ENCODE data around the gene UBE2U. TPM values are rescaled to one million over a fixed set of nuclear protein-coding genes. Genes with fewer than 3 reads are reported as not detected.

Gene UBE2U
- total and polyA plus RNA-seq, 4 donors: not detected

- ATAC-seq (ENCODE audit: low FRiP score) (no peak), DNase-seq (no peak)
- H3K27ac ChIP-seq (ENCODE audit: low read depth in 1 of 2, low read length in 2 of 2): no peak overlapping the region
- whole genome bisulfite sequencing, 2 donors: 15 to 30% methylated on average over 2 of the region's 2 CpGs
- H3K36me3 ChIP-seq (ENCODE audit: control insufficient read depth in 1 of 2, insufficient read depth in 2 of 2, low read length in 1 of 2): no peaks in the 10 kb centered on the region
- no peaks in the 10 kb centered on the region for H3K9me3 ChIP-seq (ENCODE audit: control insufficient read depth, low read length)
- H3K4me3 ChIP-seq (ENCODE audit: low read length in 2 of 2): no peak overlapping the region
- H3K27me3 ChIP-seq (ENCODE audit: control insufficient read depth in 1 of 2, insufficient read depth in 2 of 2, low read length in 1 of 2): no peaks in the 10 kb centered on the region
- peaks cover 6 to 11% of the 10 kb centered on the region in 2 donors for H3K4me1 ChIP-seq (ENCODE audit: control insufficient read depth in 1 of 2, insufficient read depth in 2 of 2, low read length in 2 of 2)
- intact Hi-C loops (cut with DNase I): loop anchor here in 1 of 2 donors (10.0 kb wide), 1 partner anchor 392 kb away; the partner anchor contains the start of gene ROR1
These were observed 36.2 kb upstream of the UBE2U start for GRCh38 chr1:64167176-64167575.

DNA sequence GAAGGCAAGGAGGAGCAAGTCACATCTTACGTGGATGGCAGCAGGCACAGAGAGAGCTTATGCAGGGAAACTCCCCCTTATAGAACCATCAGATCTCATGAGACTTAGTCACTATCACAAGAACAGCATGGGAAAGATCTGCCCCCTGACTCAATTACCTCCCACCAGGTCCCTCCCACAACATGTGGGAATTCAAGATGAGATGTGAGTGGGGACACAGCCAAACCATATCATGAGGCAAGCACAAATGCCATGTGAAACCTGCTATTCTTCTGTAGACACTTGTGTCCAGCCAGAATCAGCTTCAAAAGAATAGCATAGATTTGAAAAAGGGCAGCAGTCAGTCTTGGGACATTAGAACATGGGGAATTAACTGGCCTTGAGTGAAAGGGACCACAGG, 32.2 kb upstream of the UBE2U start:
- Histone ChIP-seq H3K4me3 (ENCODE audit: low read length in 2 of 2) (no peak overlapping the region), H3K27ac (ENCODE audit: low read depth in 1 of 2, low read length in 2 of 2) (peak overlapping the region in 1 of 2 donors; percentile 39), H3K4me1 (ENCODE audit: control insufficient read depth in 1 of 2, insufficient read depth in 2 of 2, low read length in 2 of 2) (peaks cover 8 to 22% of the 10 kb centered on the region in 2 donors), H3K9me3 (ENCODE audit: control insufficient read depth, low read length) (no peaks in the 10 kb centered on the region), H3K36me3 (ENCODE audit: control insufficient read depth in 1 of 2, insufficient read depth in 2 of 2, low read length in 1 of 2) (no peaks in the 10 kb centered on the region), H3K27me3 (ENCODE audit: control insufficient read depth in 1 of 2, insufficient read depth in 2 of 2, low read length in 1 of 2) (no peaks in the 10 kb centered on the region)
- intact Hi-C loops (cut with DNase I): no loop called here
- ATAC-seq (ENCODE audit: low FRiP score): no peak
- 81 to 84% methylated on average over 1 of the region's 1 CpG for WGBS, 2 donors
- DNase-seq: no peak

DNA sequence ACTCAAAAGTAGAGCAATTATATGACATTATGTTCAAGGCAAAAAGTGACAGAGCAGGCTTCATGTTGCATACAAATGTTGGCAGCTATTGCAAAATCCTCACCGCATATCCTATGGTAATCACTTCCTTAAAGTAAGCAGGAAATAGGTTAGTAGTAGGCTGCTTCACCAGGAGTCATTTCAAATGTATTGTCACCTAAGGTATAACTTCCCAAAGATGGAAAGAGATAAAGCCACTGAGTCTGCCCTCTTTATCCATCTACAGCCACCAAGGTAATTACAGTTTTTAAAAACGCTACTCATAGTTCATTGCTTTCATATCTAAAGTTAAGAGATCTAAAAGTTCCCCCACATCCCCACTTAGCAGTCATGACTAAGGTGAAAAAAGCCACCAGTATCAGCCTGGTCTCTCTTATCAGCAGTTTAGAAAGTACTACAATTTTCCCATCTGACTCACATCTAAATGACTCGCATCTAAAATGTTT, 31.6 kb upstream of the UBE2U start:
- 13 to 19% methylated on average over 3 of the region's 3 CpGs for WGBS, 2 donors
- Histone ChIP-seq H3K27ac (ENCODE audit: low read depth in 1 of 2, low read length in 2 of 2) (peak overlapping the region in 1 of 2 donors; percentile 57), H3K36me3 (ENCODE audit: control insufficient read depth in 1 of 2, insufficient read depth in 2 of 2, low read length in 1 of 2) (peaks cover 0 to under 1% of the 10 kb centered on the region in 2 donors)

GRCh38 chr1:64172458-64172983, 30.9 kb upstream of the UBE2U start:
- 29 to 33% methylated on average over 3 of the region's 3 CpGs for WGBS, 2 donors
- peaks cover 0 to 4% of the 10 kb centered on the region in 2 donors for H3K36me3 ChIP-seq (ENCODE audit: control insufficient read depth in 1 of 2, insufficient read depth in 2 of 2, low read length in 1 of 2)
- no peaks in the 10 kb centered on the region for H3K9me3 ChIP-seq (ENCODE audit: control insufficient read depth, low read length)
- no peak for ATAC-seq (ENCODE audit: low FRiP score)
- H3K4me3 ChIP-seq (ENCODE audit: low read length in 2 of 2): no peak overlapping the region
- peaks cover 8 to 19% of the 10 kb centered on the region in 2 donors for H3K4me1 ChIP-seq (ENCODE audit: control insufficient read depth in 1 of 2, insufficient read depth in 2 of 2, low read length in 2 of 2)
- intact Hi-C loops (cut with DNase I): no loop called here
- no peak for DNase-seq
- no peaks in the 10 kb centered on the region for H3K27me3 ChIP-seq (ENCODE audit: control insufficient read depth in 1 of 2, insufficient read depth in 2 of 2, low read length in 1 of 2)
- H3K27ac ChIP-seq (ENCODE audit: low read depth in 1 of 2, low read length in 2 of 2): peak overlapping the region in 1 of 2 donors; percentile 90

More for the DNA sequence above, 31.6 kb upstream of the UBE2U start:
- no peak overlapping the region for H3K4me3 ChIP-seq (ENCODE audit: low read length in 2 of 2)
- no peaks in the 10 kb centered on the region for H3K9me3 ChIP-seq (ENCODE audit: control insufficient read depth, low read length)
- DNase-seq: no peak
- ATAC-seq (ENCODE audit: low FRiP score): peak; percentile 53
- peaks cover 8 to 22% of the 10 kb centered on the region in 2 donors for H3K4me1 ChIP-seq (ENCODE audit: control insufficient read depth in 1 of 2, insufficient read depth in 2 of 2, low read length in 2 of 2)
- H3K27me3 ChIP-seq (ENCODE audit: control insufficient read depth in 1 of 2, insufficient read depth in 2 of 2, low read length in 1 of 2): no peaks in the 10 kb centered on the region
- intact Hi-C loops (cut with DNase I): no loop called here

DNA sequence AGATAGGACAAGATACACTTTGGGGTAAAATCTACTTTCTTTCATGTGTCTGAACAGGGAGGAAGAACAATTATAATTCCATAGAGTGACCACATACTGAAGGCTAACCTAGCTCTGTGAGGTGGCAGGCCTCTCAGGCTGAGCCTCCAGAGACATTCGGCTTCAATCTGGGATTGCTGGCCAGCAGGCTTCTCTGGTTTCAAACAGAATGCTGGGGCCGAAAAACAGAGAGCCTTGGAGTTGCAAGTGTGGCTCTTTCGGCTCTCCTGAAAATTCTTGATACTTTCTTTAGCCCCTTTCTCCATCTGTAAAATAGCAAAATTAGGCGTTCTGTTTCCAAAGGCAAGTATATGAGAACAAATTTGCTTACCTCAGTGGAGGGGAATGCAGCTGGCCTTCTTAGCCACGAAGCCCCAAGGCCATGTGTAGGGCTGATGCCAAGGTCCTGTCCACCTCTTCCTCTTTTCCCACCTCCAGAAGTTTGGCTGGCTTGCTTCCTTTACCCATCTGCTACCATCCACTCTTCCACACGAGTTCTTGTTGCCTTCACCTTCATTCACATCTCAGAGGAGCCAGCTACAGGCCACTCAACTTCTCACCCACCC, 30.0 kb upstream of the UBE2U start:
- WGBS, 2 donors: 10 to 16% methylated on average over 6 of the region's 6 CpGs
- no peaks in the 10 kb centered on the region for H3K9me3 ChIP-seq (ENCODE audit: control insufficient read depth, low read length)
- no peaks in the 10 kb centered on the region for H3K27me3 ChIP-seq (ENCODE audit: control insufficient read depth in 1 of 2, insufficient read depth in 2 of 2, low read length in 1 of 2)
- H3K4me3 ChIP-seq (ENCODE audit: low read length in 2 of 2): no peak overlapping the region
- intact Hi-C loops (cut with DNase I): no loop called here
- DNase-seq (no peak), ATAC-seq (ENCODE audit: low FRiP score) (no peak)
- peaks cover 3 to 6% of the 10 kb centered on the region in 2 donors for H3K36me3 ChIP-seq (ENCODE audit: control insufficient read depth in 1 of 2, insufficient read depth in 2 of 2, low read length in 1 of 2)
- H3K27ac ChIP-seq (ENCODE audit: low read depth in 1 of 2, low read length in 2 of 2): peak overlapping the region; percentile 86 to 90
- H3K4me1 ChIP-seq (ENCODE audit: control insufficient read depth in 1 of 2, insufficient read depth in 2 of 2, low read length in 2 of 2): peaks cover 8 to 19% of the 10 kb centered on the region in 2 donors

GRCh38 chr1:64175639-64176038, 27.8 kb upstream of the UBE2U start:
- DNase-seq: no peak
- peaks cover 8 to 19% of the 10 kb centered on the region in 2 donors for H3K4me1 ChIP-seq (ENCODE audit: control insufficient read depth in 1 of 2, insufficient read depth in 2 of 2, low read length in 2 of 2)
- intact Hi-C loops (cut with DNase I): no loop called here
- H3K4me3 ChIP-seq (ENCODE audit: low read length in 2 of 2): no peak overlapping the region
- peaks cover 5 to 6% of the 10 kb centered on the region in 2 donors for H3K36me3 ChIP-seq (ENCODE audit: control insufficient read depth in 1 of 2, insufficient read depth in 2 of 2, low read length in 1 of 2)
- H3K9me3 ChIP-seq (ENCODE audit: control insufficient read depth, low read length): no peaks in the 10 kb centered on the region
- no peak for ATAC-seq (ENCODE audit: low FRiP score)
- H3K27ac ChIP-seq (ENCODE audit: low read depth in 1 of 2, low read length in 2 of 2): no peak overlapping the region
- no peaks in the 10 kb centered on the region for H3K27me3 ChIP-seq (ENCODE audit: control insufficient read depth in 1 of 2, insufficient read depth in 2 of 2, low read length in 1 of 2)

- Histone ChIP-seq H3K27ac (ENCODE audit: low read depth in 1 of 2, low read length in 2 of 2) (no peak overlapping the region), H3K36me3 (ENCODE audit: control insufficient read depth in 1 of 2, insufficient read depth in 2 of 2, low read length in 1 of 2) (peaks cover 5 to 6% of the 10 kb centered on the region in 2 donors), H3K4me3 (ENCODE audit: low read length in 2 of 2) (no peak overlapping the region), H3K4me1 (ENCODE audit: control insufficient read depth in 1 of 2, insufficient read depth in 2 of 2, low read length in 2 of 2) (peaks cover 8 to 16% of the 10 kb centered on the region in 2 donors), H3K9me3 (ENCODE audit: control insufficient read depth, low read length) (no peaks in the 10 kb centered on the region), H3K27me3 (ENCODE audit: control insufficient read depth in 1 of 2, insufficient read depth in 2 of 2, low read length in 1 of 2) (no peaks in the 10 kb centered on the region)
- 84 to 91% methylated on average over 3 of the region's 3 CpGs for WGBS, 2 donors
- ATAC-seq (ENCODE audit: low FRiP score) (no peak), DNase-seq (no peak)
- intact Hi-C loops (cut with DNase I): no loop called here
These were observed 26.8 kb upstream of the UBE2U start for GRCh38 chr1:64176659-64177058.

DNA sequence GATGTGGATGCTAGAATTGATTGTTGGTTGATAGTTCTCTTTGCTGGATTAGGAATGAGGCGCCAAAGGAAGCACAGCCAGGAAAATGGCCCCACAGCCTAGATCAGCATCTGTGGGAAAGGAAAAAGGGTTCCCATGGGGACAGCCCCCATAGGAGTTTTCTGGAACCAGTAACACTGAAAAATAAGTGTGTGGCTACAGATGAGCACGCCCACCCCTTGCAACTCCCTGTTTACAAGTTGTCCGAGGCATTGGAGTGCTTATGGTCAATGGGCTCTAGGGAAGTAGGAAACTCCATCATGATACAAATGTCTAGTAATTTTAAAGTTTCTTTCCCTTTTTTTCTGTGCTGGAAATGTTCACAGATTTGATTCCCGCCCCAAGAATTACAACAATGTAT, 23.8 kb upstream of the UBE2U start:
- 69 to 83% methylated on average over 4 of the region's 4 CpGs for WGBS, 2 donors
- no peak overlapping the region for H3K4me3 ChIP-seq (ENCODE audit: low read length in 2 of 2)
- no peak for DNase-seq
- no peaks in the 10 kb centered on the region for H3K4me1 ChIP-seq (ENCODE audit: control insufficient read depth in 1 of 2, insufficient read depth in 2 of 2, low read length in 2 of 2)
- no peak for ATAC-seq (ENCODE audit: low FRiP score)
- no peaks in the 10 kb centered on the region for H3K27me3 ChIP-seq (ENCODE audit: control insufficient read depth in 1 of 2, insufficient read depth in 2 of 2, low read length in 1 of 2)
- intact Hi-C loops (cut with DNase I): no loop called here
- H3K27ac ChIP-seq (ENCODE audit: low read depth in 1 of 2, low read length in 2 of 2): no peak overlapping the region
- no peaks in the 10 kb centered on the region for H3K9me3 ChIP-seq (ENCODE audit: control insufficient read depth, low read length)
- peaks cover 5 to 6% of the 10 kb centered on the region in 2 donors for H3K36me3 ChIP-seq (ENCODE audit: control insufficient read depth in 1 of 2, insufficient read depth in 2 of 2, low read length in 1 of 2)

GRCh38 chr1:64182207-64182606, 21.2 kb upstream of the UBE2U start:
- Histone ChIP-seq H3K4me3 (ENCODE audit: low read length in 2 of 2) (no peak overlapping the region), H3K4me1 (ENCODE audit: control insufficient read depth in 1 of 2, insufficient read depth in 2 of 2, low read length in 2 of 2) (no peaks in the 10 kb centered on the region), H3K9me3 (ENCODE audit: control insufficient read depth, low read length) (no peaks in the 10 kb centered on the region), H3K27me3 (ENCODE audit: control insufficient read depth in 1 of 2, insufficient read depth in 2 of 2, low read length in 1 of 2) (no peaks in the 10 kb centered on the region), H3K36me3 (ENCODE audit: control insufficient read depth in 1 of 2, insufficient read depth in 2 of 2, low read length in 1 of 2) (peaks cover 4 to 5% of the 10 kb centered on the region in 2 donors), H3K27ac (ENCODE audit: low read depth in 1 of 2, low read length in 2 of 2) (no peak overlapping the region)
- ATAC-seq (ENCODE audit: low FRiP score) (no peak), DNase-seq (no peak)
- 83 to 89% methylated on average over 2 of the region's 2 CpGs for WGBS, 2 donors
- intact Hi-C loops (cut with DNase I): no loop called here
